GM18508 (cell line): ENCODE measurements around the gene FRY.

ENCODE experiments used
- ATAC-seq: cut with Tn5 transposase; IDR thresholded peaks from one replicate; pipeline ENCODE4 v1.9.1; 2021; ENCODE audit warnings: moderate number of reproducible peaks; ENCODE audit not compliant: insufficient read depth, unreplicated experiment

The FRY gene

DNA sequence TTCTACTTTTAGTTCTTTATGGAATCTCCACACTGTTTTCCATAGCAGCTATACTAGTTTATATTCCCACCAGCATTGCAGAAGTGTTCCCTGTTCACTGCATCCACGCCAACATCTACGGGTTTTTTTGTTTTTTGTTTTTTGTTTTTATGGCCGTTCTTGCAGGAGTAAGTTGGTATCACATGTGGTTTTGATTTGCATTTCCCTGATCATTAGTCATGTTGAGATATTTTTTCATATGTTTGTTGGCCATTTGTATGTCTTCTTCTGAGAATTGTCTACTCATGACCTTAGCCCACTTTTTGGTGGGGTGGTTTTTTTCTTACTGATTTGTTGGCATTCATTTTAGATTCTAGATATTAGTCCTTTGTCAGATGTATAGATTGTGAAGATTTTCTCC is 89.7 kb downstream of the FRY start:
- no peak for ATAC-seq

DNA sequence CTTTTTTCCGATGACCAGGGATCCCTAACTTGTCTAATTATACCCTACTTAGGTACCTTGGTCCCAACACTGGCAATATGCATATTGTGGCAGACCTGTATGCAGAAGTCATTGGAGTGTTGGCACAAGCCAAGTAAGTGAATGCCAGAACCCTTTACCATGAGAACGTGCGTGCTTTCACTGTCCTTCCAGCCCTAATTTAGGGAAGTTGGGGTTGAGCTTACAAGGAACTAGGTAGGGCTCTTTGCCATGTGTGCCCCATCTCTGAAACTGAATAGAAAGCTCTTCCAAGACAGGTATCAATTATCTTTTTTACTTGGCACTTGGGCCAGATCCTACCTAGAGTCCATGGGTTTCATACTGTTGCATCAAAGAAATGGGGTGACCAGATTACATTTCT is 93.2 kb downstream of the FRY start:
- ATAC-seq: no peak

DNA sequence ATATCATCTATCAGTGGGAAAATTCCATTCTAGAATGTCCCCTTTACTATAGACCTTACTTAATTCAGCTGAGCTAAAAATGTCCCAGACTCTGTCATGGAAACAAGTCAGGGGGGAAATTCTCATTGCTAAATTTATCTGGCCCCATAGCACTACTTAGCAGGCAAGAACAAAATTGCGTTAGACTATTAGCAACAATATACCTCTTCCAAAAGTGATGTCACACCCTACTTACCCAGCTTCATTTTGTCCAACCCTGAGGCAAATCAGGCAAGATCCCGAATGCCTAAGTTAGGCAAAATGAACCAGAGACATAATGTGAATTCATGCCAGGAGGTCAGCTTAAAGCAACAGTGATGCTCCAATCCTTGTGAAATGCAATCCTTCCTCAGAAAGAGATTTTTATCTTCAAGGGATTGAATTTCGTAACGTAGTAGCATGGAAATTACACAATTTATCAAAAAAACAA is 93.7 kb downstream of the FRY start:
- ATAC-seq: no peak

DNA sequence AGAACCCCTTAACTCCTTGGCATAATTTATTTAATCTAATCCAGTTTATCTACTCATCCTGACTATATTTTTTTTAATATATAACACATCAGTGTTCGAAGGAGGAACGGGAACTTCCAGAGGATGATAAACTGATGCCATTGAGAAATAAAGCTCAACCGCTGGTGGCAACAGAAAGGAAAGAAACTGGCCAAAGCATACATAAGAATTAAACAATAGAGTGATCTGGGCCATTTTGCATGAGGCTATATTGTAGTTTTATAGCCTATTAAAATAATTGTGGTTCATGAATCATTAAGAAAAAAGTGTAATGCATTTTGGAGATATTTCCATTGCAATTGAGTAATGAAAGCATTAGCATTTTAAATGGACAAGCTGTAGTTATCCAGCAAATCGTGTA is 94.2 kb downstream of the FRY start:
- ATAC-seq: no peak

DNA sequence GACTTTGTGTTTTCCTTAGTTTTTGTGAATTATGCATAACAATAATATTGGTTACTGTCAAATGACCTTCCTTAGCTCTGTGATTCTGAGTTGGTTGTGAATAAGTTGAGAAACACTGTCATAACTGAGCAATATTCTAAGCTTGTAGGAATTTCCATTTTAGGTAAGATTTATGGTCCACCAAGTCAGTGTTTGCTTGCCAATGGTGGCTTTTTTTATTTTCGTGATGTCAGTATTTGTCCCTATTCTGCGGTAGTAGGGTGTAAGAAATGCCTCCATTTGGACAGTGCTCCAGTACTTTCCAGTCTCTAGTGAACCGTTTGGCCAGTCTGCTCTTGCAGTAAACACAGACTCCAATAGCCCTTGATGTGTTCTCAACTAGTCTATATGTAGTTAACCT is 94.7 kb downstream of the FRY start:
- no peak for ATAC-seq

DNA sequence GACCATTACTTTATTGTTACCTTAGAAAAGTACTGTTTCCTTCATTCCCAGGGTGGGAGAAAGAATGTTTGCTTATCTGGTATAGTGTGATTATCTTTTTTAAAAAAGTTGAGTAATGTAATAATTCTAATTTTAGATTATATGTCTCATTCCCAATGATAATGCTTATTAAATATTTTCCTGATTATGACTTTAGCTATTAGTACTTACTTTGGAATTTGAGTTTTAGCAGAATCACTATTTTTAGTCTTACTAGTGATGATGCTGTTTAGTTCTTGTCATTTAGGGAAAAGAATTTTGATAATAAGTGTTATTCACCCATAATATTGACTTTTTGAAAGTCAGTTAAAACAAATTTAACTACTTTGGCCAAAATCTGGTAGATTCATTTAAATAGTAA is 95.2 kb downstream of the FRY start:
- ATAC-seq: no peak

DNA sequence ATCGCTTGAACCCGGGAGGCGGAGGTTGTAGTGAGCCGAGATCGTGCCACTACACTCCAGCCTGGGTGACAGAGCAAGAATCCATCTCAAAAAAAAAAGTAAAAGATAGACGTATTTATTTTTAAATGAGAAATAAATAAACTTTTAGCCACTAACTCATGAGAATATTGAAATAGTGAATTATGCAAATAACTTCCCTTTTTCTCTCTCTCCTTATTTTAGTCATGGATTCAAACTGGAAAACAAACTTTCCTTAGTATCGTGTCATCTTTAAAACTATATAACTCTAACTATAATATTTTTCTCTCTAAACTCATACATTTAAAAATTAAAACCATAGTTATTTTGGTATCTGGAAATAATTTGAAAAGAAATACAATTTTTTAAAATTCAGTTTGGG is 96.1 kb downstream of the FRY start:
- no peak for ATAC-seq

DNA sequence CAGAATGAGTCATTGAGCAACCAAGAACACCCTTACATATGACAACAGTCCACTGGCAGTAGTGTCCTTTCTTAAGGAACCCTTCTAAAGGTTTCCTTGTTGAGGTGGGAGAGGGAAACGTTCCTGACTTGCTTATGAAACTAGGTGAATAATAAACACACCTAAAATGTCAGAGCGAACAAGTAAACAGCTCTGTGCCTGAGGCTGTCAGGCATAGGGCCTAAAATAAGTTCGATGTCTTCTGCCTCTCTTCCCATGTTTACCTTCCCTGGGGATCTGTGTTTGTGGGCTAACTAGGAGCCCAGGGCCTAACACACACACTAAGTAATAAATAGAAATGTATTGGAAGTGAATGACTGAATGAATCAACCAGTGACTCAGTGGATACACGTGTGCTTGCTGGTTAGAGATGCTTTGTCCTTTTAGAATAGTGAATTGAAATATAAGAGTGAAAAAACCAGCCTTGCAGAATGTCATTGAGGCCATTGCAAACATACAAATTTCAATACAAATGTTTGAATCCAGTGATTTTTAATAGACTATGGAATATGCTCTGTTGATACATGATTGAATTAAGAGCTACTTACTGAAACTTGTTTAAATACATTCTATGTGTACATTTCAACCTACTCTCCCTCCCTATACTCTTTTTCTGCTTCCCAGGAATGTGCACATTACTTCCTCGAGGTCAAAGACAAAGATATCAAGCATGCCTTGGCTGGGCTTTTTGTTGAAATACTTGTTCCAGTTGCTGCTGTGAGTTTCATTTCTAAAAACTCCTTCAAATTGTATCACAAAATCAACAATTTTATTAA is 102.9 kb downstream of the FRY start:
- no peak for ATAC-seq

DNA sequence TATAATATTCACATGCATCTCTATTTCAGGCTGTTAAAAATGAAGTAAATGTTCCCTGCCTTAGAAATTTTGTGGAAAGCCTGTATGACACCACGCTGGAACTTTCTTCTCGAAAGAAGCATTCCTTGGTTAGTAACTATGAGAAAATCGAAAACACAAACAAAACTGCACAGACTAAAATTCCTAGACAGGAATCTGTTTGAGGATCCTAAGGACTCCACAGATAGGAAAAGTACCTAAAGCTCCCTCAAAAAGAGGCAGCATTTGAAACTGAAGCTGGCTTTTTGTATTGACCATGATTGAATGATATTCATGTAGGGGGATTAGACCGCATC is 103.4 kb downstream of the FRY start:
- ATAC-seq: no peak

DNA sequence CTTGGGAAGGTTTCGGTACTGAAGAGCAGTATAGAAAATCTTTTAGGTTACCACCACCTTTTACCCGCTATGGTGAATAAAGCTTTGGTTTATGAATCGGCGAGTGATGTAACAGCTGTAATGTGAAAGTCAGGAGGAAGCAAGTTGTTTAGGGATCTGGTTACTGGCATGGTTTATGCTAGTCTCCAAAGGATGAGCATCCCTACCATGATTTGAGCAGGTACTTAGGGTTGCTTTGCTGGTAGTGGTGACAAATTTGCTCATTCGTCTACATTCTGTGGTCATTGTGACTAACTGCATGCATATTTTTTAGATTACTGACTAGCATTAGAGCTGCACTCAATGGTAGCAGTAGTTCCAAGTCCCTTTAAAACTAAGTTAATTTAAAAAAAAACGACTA is 104.1 kb downstream of the FRY start:
- ATAC-seq: no peak

DNA sequence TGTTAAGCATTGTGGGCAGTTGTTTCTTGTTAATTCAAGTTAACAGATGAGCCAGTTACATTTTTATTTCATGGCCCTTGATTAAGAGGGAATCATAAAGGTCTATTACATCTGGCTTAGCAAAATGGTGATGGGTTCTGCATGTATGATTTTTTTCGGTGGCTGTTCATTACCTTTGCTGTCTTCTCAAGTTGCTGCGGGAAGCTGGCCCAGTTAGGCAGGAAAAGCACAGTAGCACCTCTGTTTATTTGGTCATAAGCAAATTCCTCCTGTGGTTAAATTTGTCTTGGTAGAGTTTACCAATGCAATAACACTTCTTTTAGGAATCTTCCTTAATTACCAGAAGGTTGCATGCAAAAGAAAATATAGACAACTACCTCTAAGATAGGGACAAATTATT is 104.5 kb downstream of the FRY start:
- ATAC-seq: no peak

DNA sequence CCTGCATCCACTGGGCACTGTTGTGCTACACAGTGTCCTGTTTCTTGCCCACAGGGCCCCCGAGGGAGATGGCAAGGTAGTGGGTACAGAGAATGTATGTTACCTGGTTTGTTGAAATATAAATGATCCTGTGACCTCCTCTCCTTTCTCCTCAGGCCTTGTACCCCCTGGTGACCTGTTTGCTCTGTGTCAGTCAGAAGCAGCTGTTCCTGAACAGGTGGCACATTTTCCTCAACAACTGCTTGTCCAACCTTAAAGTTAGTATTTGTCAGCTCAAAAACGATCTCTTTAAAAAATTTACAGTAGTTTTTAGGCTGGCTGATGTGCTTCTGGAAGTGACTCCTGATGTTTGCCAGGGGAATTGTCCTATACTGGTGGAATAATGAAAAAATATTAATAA is 105.1 kb downstream of the FRY start:
- no peak for ATAC-seq

DNA sequence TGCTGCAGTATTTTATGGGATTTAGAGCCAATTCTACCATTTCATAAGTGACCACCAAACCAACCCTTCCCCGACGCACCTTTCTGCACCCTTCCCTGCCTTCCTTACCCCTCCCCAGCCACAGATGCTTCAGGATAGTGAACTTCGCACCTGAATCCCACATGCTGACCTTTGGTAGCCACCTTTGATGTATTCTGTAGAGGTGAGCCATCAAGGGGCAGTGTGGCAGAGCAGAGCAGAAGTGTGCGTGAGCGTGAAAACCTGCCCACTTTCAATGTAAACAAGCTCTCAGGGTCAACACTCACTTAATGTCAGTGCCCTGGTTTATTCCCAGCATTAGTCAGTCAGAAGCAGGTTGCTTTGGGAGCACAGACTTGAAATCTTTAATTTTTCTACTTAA is 107.7 kb downstream of the FRY start:
- no peak for ATAC-seq

DNA sequence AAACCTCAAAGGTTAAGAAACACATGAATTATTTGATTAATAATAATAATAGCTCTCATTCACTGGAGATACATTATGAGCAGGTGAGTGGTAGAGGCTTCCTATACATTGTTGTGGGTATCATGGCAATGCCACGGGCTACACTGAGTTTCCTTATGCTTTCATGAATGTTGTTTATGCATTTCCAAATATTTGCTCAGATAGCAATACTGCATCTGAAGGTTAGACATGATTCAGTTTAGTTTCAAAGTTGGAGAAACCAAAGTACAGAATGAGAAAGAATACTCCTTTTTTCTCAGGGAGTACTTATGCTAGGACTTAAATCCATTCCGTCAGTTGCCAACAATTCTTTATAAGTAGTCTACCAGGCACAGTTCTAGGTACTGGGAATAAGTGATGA is 108.5 kb downstream of the FRY start:
- no peak for ATAC-seq

DNA sequence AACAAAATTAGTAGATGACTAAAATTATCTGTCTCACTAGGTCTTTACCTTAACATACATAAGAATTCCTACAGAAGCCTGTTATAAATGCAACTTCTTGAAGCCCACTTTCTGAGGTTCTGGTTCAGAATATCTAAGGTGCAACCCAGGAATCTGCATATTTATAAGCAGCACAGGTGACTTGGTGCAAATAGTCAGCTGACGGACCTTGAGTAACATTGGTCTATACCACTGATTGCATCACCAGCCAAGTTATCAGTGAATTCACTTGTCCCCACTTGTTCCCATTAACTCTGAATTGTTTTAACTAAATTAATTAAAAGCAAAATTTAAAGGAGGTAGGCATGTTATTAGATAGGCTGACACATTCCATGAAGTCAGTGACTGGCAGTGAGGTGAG is 109.9 kb downstream of the FRY start:
- ATAC-seq: no peak

DNA sequence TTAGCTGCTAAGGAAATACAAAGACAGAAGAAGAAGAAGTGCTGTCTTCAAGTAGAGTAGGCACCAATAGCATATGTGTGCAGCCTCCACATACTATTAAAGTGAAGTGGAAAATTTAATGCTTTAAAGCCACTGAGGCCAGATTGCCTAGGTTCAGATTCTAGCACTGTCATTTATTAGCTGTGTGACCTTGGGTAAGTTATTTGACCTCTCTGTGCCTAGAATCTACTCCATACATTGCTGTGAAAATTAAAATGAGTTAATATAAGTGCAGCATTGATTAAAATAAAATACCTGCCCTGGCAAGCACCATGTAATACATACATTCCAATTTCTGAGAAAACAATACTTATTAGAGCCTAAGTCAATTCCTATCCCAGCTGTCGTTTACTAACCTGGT is 110.5 kb downstream of the FRY start:
- ATAC-seq: no peak

DNA sequence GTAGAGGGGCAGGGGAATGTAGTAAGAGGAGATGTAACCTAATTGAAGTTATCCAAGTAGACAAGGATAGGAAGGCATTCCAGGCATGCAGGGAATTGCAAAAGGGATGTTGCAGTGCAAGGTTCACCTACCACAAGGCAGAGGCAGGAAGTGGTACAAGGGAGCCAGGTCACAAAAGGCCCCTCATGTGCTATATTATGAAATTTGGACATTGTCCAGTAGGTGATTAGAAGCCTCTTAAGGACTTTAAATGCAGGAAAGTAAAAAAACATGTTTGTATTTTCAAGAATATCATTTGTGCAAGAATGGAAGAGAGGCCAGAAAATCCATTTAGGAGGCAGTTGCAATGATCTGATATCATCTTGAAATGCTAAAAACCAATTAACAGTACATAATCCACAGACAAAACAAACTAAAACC is 111.4 kb downstream of the FRY start:
- ATAC-seq: no peak

DNA sequence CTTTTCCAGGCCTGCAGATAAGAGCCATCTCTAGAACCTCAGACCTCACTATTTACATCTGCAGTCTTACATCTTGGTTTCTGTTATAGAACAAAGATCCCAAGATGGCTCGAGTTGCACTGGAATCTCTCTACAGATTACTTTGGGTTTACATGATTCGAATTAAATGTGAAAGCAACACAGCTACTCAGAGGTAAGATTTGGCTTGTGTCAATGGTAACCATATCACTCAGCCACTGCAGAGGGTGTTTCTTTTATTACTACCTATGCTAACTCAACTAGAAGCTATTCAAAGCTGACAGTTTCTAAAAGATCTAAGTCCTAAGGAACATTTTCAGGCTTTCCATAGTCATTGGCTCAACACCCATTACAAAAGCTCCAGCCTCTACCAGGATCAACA is 115.6 kb downstream of the FRY start:
- ATAC-seq: no peak

DNA sequence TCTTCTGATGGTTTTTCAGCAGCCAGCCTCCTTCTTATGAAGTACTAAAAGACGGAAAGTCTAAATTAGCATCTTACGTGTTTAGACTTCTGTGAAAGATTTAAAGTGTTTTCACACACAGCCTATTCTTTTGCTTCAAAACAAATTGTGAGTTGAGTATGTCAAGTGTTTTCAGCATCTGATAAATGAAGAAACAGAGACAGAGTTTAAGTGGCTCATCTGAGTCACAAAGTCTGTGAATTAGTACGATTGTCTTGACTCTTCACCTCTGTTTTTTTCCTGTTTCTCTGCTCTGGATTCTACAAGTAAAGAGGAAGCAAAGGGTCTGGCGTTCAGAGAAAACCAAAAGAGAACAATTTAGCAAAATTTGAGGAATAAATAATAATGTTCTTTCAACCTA is 116.4 kb downstream of the FRY start:
- no peak for ATAC-seq

DNA sequence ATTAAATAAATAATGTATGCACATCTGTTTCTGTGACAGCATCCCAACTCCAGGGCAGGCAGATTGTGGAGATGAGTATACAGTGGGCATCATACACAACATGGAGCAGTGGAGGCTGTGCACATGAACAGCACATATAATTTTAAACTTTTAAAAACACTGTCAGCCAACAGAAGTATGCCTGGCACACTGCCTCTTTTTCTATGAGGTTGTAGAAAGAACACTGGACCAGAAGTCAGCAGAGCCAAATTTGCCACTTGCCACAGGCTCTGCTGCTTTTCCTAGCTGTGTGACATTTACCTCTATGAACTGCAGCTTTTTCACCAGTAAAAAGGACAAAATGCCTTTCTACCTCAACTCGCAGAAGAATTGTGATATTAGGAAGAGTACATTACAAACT is 118.7 kb downstream of the FRY start:
- no peak for ATAC-seq

DNA sequence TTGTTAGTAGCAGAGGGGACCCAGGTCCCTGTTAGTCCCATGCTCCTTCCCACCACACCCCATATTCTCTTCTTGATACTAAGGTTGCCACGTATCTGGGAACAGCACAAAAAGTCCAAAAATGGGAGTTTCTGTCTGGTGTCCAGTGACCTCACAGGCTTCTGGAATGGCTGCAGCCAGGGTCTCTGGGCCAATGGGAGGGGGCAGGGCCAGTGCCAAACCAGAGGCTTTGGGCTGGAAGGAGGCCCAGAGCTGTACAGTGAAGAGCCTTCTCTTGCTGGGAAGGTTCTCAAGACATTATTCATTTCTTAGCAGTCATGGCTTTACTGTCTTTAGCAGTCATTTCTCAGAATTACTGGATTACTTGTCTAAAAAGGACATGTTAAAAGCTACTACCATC is 119.2 kb downstream of the FRY start:
- ATAC-seq: no peak

DNA sequence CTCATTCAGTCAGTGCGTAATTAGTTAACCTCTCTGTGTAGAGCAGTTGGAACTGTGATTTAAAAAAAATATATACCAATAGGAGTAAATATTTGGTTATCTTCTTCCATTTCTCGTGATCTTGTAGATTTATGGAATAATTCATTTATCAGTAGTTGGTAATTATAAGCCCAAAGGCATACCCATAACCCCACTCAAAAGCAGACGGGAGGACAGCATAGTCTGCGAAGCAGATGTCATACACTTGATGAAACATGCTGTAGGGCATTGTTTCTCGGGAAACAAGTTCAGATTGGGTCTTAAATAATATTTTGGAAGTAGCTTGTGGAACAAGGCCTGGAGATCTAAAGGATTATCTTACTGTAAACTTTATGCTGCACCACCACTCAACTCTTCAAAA is 119.7 kb downstream of the FRY start:
- no peak for ATAC-seq

DNA sequence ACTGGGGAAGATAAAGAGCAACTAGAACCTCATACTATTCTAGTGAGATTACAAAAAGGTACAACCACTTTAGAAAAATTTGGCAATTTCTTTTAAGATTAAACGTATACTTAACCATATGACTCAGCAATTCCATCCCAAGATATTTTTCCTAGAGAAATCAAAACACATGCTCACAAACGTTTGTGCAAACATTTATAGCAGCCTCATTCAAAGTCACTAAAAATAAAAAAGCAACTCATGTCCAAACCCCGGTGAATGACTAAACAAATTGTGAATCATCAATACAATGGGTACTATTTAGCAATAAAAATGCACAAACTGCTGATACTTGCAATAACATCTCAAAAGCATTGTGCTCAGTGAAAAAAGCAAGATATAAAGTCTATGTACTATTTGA is 121.5 kb downstream of the FRY start:
- ATAC-seq: no peak
